Ramos (cell line): ENCODE measurements around the gene LRP10.
"Not testable (repeated sequence)": the region's sequence is repeated elsewhere in the genome, so short reads cannot be mapped to it uniquely, and the experiment has no call there.

ENCODE experiments used
- in situ Hi-C: fragments of 300-500 bp; cut with MboI; formaldehyde crosslinking; loops from one replicate; pipeline ENCODE4 v1.14.3; 2022; ENCODE audit warnings: low sequenced_read_pairs; ENCODE audit not compliant: unreplicated experiment

LRP10 gene

DNA sequence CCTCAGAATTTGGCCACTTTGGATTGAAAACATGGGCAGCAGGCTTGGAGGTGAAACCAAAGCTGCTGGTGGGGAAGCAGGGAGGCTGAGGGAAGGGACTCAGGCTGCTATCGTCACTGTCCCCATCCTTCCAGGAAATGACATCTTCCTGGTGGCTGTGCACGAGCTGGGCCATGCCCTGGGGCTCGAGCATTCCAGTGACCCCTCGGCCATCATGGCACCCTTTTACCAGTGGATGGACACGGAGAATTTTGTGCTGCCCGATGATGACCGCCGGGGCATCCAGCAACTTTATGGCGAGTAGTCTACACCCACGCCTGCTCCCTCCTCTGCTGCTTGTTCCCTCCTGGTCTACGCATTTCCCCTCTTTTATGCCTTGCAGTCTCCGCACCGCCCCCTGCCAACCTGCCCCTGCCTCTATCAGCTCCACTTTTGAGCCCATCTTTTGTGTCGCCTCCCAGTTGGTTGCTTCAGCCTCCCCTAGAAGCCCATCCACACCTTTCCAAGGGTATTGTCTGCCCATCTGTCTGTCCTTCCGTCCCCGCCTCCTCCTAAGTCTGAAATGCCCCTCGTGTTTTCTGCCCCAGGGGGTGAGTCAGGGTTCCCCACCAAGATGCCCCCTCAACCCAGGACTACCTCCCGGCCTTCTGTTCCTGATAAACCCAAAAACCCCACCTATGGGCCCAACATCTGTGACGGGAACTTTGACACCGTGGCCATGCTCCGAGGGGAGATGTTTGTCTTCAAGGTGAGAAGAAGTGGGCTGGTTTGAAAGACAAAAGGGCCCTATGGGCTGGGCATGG lies 28.2 kb upstream of the LRP10 start:
- in situ Hi-C loops = loop anchor here (10.0 kb wide), 2 partner anchors 189 to 459 kb away; no protein-coding TSS in a partner anchor

GRCh38 chr14:22844221-22845102 lies 27.1 kb upstream of the LRP10 start:
- in situ Hi-C loops = loop anchor here (5.0 to 10.0 kb wide), 3 partner anchors 62 to 460 kb away; no protein-coding TSS in a partner anchor

- in situ Hi-C loops = loop anchor here (5.0 to 10.0 kb wide), 3 partner anchors 63 to 460 kb away; no protein-coding TSS in a partner anchor
Measured at GRCh38 chr14:22845103-22845394, 26.5 kb upstream of the LRP10 start.

DNA sequence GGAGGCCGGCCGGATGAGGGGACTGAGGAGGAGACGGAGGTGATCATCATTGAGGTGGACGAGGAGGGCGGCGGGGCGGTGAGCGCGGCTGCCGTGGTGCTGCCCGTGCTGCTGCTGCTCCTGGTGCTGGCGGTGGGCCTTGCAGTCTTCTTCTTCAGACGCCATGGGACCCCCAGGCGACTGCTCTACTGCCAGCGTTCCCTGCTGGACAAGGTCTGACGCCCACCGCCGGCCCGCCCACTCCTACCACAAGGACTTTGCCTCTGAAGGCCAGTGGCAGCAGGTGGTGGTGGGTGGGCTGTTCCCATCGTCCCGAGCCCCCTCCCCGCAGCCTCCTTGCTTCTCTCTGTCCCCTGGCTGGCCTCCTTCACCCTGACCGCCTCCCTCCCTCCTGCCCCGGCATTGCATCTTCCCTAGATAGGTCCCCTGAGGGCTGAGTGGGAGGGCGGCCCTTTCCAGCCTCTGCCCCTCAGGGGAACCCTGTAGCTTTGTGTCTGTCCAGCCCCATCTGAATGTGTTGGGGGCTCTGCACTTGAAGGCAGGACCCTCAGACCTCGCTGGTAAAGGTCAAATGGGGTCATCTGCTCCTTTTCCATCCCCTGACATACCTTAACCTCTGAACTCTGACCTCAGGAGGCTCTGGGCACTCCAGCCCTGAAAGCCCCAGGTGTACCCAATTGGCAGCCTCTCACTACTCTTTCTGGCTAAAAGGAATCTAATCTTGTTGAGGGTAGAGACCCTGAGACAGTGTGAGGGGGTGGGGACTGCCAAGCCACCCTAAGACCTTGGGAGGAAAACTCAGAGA lies 25.5 kb upstream of the LRP10 start:
- in situ Hi-C loops = loop anchor here (5.0 to 10.0 kb wide), 3 partner anchors 64 to 461 kb away; no protein-coding TSS in a partner anchor

- in situ Hi-C loops = loop anchor here (5.0 to 10.0 kb wide), 3 partner anchors 65 to 462 kb away; no protein-coding TSS in a partner anchor
Measured at GRCh38 chr14:22846811-22847307, 24.7 kb upstream of the LRP10 start.

GRCh38 chr14:22847661-22848341 lies 23.7 kb upstream of the LRP10 start:
- in situ Hi-C loops = loop anchor here (5.0 to 10.0 kb wide), 3 partner anchors 66 to 463 kb away; no protein-coding TSS in a partner anchor

GRCh38 chr14:22848351-22849164 lies 23.0 kb upstream of the LRP10 start:
- in situ Hi-C loops = loop anchor here (5.0 to 10.0 kb wide), 3 partner anchors 66 to 464 kb away; no protein-coding TSS in a partner anchor

DNA sequence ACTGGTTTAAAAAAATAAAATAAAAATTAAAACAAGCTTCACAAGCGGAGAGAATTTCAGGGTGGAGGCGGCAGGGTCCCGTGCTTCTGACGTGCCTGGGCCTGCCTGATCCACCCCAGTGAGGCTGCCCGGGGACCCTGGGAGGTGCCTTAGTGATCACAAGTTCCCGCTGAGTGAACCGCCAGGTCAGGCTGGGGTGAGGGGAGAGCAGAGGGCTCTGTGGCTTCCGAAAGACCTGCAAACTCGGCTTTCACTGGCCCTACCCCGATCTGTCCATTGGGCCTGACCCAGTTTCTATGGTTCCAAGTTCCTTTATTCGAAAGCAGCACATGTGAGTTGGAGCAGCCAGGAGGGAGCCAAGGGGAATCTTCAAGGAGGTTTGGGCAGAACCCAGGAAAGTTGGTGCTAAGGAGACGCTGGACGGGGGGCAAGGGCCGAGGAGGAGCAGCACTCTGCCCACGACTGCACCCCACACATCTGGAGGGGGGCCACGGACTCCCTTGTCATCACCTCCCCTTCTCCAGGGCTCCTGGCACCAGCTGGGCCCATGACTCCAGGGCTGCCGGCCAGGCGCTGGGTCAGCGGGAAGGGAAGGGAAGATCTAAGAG lies 22.2 kb upstream of the LRP10 start:
- in situ Hi-C loops = loop anchor here (5.0 to 10.0 kb wide), 3 partner anchors 67 to 465 kb away; no protein-coding TSS in a partner anchor

DNA sequence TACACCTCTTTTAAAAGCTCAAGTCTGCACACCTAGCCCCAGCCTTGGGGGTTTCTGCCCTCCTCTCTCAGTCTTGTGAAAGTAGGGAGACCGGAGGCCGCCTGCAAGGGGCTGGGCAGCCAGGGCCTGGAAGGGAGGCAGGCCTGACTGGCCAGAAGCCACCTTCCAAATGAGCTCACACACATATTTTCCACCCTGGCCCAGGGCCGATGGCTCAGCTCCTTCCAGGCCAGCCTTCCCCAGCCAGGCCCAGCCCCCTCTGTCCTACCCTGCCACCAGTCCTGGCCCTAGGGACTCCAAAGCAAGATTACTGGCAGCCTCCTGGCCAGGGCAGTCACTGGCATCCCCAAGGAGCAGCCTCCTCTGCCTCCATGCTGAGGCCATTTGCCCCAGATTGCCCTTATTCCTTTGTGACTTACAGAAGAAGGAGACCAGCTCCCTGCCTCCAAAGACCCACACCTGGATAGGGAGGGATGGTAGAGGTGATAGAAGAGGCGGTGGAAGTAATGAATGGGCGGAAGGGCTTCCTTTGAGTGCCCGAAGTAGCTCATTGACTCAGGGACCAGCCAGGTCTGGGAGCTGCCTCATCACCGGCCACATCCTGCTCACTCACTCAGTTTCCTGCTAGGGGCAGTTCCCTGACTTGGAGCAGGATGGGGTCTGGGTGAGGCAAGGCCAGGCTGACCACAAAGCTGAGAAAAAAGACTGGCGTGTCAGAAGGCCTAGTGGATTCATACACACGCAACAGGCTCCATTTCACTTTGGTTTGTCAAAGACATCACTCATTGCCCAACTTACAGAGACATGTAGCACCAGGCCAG lies 20.4 kb upstream of the LRP10 start:
- in situ Hi-C loops = no loop called here

DNA sequence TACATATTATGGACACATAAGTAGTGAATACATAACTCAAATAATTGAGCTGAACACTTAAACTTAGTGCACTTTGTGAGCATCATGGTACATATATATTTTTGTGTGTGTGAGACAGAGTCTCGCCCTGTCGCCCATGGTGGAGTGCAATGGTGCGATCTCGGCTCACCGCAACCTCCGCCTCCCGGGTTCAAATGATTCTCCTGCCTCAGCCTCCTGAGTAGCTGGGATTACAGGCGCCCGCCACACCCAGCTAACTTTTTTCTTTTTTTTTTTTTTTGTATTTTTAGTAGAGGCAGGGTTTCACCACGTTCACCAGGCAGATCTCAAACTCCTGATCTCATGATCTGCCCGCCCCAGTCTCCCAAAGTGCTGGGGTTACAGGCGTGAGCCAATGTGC lies 19.4 kb upstream of the LRP10 start:
- in situ Hi-C loops = not testable (repeated sequence)

- in situ Hi-C loops = no loop called here
Measured at GRCh38 chr14:22852599-22852939, 19.0 kb upstream of the LRP10 start.

DNA sequence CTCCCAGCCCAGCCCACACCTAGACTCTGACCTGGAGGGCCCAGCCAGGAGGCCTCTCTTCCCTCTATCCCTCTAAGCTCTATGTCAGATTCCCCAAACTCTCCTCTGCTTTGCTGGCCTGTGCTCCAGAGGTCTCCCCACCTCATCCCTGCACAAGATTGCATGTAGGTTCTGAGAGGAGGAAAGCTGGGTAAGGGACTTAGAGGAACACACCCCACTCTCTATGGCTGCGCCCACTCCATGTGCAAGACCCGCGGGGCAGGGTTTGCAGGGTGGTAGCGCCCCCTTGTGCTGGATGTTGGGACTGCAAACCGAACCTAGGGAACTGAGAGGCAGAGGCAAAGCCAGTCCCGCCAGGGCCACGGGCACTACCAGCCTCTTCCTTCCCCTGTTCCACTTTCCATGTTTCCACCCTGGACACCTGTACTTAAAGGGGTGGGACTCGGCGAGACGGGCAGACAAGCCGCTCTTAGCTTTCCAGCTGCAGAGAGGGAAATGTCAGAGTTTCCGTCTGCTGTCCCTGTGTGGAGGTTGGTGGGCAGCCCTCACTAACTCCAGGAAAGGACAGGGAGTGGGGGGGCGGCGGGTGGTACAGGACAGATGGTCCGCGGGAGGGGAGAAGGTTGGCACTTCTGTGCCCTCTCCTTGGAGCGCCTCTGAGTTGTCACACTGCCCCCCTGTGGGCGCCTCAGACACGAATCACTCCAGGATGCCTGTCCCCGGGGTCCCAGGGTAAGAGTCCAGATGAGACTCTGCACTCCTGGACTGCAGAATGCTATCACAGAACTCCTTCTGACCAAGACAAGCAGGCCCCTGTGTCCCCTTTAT lies 18.4 kb upstream of the LRP10 start:
- in situ Hi-C loops = no loop called here

DNA sequence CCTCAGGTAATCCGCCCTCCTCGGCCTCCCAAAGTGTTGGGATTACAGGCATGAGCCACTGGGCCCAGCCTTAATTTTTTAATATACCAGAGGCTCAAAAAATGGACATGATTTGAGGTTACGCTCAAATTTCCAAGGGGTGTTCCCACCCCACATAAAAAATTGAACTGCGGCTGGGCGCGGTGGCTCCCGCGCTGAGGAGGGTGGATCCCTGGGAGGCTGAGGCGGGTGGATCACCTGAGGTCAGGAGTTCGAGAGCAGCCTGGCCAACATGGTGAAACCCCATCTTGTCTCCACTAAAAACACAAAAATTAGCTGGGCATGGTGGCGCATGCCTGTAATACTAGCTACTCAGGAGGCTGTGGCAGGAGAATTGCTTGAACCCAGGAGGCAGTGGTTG lies 17.2 kb upstream of the LRP10 start:
- in situ Hi-C loops = not testable (repeated sequence)

DNA sequence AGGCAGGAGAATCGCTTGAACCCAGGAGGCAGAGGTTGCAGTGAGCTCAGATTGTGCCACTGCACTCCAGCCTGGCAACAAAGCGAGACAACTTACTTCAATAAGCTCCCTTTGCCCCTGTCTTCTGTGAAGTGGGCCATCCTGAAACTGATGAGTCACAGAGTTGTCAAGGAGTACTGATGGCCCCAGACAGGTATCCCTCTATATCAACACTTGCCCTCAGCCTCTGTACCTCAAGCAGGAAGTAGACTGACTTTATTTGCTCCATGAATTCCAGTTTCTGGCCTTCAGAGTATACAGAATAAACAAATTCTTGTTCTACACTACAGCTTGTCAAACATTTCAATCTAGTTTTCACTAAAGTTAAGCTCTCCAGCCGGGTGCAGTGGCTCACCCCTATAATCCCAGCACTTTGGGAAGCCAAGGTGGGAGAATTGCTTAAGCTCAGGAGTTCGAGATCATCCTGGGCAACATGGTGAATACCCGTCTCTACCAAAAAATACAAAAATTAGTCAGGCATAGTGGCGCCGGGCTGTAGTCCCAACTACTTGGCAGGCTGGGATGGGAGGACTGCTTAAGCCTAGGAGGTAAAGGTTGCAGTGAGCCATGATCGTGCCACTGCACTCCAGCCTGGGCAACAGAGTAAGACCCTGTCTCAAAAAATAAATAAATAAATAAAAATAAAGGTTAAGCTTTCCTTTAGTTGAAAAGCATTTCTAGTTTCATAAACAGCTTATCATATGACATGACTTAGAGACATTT lies 16.4 kb upstream of the LRP10 start:
- in situ Hi-C loops = loop anchor here (5.0 kb wide), 1 partner anchor 278 kb away; no protein-coding TSS in a partner anchor

GRCh38 chr14:22856428-22856827 lies 15.1 kb upstream of the LRP10 start:
- in situ Hi-C loops = loop anchor here (5.0 kb wide), 1 partner anchor 279 kb away; no protein-coding TSS in a partner anchor

- in situ Hi-C loops = not testable (repeated sequence)
Measured at GRCh38 chr14:22860377-22860776, 11.2 kb upstream of the LRP10 start.
